Panc1 (cell line): ENCODE measurements around the gene LACTB.

ENCODE experiments used
- POLR2AphosphoS5 ChIP-seq: IDR thresholded peaks from 2 replicates; pipeline ENCODE4 v1.6.1; 2012; ENCODE audit warnings: mild to moderate bottlenecking, low read depth, low read length, moderate library complexity
- SIN3A ChIP-seq: IDR thresholded peaks from 2 replicates; pipeline ENCODE4 v1.6.1; 2012; ENCODE audit warnings: low read depth, mild to moderate bottlenecking, low read length, moderate library complexity, borderline replicate concordance; ENCODE audit not compliant: insufficient read depth
- TF ChIP-seq, protein P1 (sequence below): fragments of 450-650 bp; IDR thresholded peaks from 2 replicates; pipeline ENCODE4 v1.5.1; 2017; ENCODE audit warnings: mild to moderate bottlenecking
- TF ChIP-seq, protein P2 (sequence below), 2 experiments: IDR thresholded peaks; 2 replicates each; pipeline ENCODE4 v1.6.1; 2011 to 2012; ENCODE audit warnings: low read depth in 2 of 2, control low read depth in 1 of 2, low read length in 1 of 2, mild to moderate bottlenecking in 1 of 2, moderate library complexity in 1 of 2; ENCODE audit not compliant: insufficient read depth in 1 of 2

DNA sequence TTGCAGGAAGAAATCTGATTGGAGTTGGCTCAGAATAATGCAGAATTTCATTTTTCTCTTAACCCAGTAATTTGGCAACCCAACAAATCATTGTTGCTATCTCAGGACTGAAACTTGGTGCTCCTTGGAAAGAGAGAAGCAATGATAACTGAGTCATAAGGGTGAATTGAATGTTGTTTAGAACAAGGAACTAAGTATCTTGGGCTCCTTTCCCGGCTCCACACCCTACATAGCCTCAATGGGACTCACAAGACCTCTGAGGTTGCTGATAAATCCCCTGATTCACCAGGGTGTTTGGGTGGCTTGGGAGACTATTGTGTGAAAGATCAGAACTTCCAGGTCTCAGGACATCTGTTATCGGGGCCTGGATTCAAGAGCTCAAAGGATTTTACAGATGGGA lies 60.0 kb downstream of the LACTB start:
- TF ChIP-seq, protein P1, sequence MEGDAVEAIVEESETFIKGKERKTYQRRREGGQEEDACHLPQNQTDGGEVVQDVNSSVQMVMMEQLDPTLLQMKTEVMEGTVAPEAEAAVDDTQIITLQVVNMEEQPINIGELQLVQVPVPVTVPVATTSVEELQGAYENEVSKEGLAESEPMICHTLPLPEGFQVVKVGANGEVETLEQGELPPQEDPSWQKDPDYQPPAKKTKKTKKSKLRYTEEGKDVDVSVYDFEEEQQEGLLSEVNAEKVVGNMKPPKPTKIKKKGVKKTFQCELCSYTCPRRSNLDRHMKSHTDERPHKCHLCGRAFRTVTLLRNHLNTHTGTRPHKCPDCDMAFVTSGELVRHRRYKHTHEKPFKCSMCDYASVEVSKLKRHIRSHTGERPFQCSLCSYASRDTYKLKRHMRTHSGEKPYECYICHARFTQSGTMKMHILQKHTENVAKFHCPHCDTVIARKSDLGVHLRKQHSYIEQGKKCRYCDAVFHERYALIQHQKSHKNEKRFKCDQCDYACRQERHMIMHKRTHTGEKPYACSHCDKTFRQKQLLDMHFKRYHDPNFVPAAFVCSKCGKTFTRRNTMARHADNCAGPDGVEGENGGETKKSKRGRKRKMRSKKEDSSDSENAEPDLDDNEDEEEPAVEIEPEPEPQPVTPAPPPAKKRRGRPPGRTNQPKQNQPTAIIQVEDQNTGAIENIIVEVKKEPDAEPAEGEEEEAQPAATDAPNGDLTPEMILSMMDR: no peak
- TF ChIP-seq POLR2AphosphoS5 (no peak), SIN3A (no peak)
- TF ChIP-seq, protein P2, sequence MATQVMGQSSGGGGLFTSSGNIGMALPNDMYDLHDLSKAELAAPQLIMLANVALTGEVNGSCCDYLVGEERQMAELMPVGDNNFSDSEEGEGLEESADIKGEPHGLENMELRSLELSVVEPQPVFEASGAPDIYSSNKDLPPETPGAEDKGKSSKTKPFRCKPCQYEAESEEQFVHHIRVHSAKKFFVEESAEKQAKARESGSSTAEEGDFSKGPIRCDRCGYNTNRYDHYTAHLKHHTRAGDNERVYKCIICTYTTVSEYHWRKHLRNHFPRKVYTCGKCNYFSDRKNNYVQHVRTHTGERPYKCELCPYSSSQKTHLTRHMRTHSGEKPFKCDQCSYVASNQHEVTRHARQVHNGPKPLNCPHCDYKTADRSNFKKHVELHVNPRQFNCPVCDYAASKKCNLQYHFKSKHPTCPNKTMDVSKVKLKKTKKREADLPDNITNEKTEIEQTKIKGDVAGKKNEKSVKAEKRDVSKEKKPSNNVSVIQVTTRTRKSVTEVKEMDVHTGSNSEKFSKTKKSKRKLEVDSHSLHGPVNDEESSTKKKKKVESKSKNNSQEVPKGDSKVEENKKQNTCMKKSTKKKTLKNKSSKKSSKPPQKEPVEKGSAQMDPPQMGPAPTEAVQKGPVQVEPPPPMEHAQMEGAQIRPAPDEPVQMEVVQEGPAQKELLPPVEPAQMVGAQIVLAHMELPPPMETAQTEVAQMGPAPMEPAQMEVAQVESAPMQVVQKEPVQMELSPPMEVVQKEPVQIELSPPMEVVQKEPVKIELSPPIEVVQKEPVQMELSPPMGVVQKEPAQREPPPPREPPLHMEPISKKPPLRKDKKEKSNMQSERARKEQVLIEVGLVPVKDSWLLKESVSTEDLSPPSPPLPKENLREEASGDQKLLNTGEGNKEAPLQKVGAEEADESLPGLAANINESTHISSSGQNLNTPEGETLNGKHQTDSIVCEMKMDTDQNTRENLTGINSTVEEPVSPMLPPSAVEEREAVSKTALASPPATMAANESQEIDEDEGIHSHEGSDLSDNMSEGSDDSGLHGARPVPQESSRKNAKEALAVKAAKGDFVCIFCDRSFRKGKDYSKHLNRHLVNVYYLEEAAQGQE (IDR thresholded peaks at IDR 0.05; ENCODE audit: insufficient read depth in 1 of 2, low read depth in 2 of 2, low read length in 1 of 2): no peak
